IgD-negative memory B cell (primary cell): Measurements from ENCODE around the gene ZNF319. TPM values are rescaled to one million over a fixed set of nuclear protein-coding genes. Genes with fewer than 3 reads are reported as not detected.
"Not testable (repeated sequence)": the region's sequence is repeated elsewhere in the genome, so short reads cannot be mapped to it uniquely, and the experiment has no call there.

ENCODE experiments used
- H3K27ac Mint-ChIP-seq, 3 donors: one replicate each; pipeline ENCODE4 v1.8.0; 2020 to 2022; ENCODE audit warnings: mild to moderate bottlenecking in 3 of 3, mixed read lengths in 3 of 3, moderate library complexity in 1 of 3
- H3K27me3 Mint-ChIP-seq: one replicate; pipeline ENCODE4 v1.8.0; 2021; ENCODE audit warnings: mixed read lengths
- H3K36me3 Mint-ChIP-seq: one replicate; pipeline ENCODE4 v1.8.0; 2020; ENCODE audit warnings: mild to moderate bottlenecking, mixed read lengths
- H3K4me1 Mint-ChIP-seq, 3 donors: one replicate each; pipeline ENCODE4 v1.8.0; 2020 to 2022; ENCODE audit warnings: mixed read lengths in 3 of 3, mild to moderate bottlenecking in 1 of 3
- H3K4me3 Mint-ChIP-seq, 4 donors: one replicate each; pipeline ENCODE4 v1.8.0; 2020 to 2022; ENCODE audit warnings: mild to moderate bottlenecking in 4 of 4, mixed read lengths in 4 of 4, moderate library complexity in 3 of 4
- H3K9me3 Mint-ChIP-seq, 3 donors: one replicate each; pipeline ENCODE4 v1.8.0; 2020 to 2021; ENCODE audit warnings: mixed read lengths in 3 of 3, mild to moderate bottlenecking in 1 of 3
- polyA plus RNA-seq: library from polyadenylated mRNA; unstranded; fragments of 300-500 nt; fragmentation: Illumina TruSeq; gene quantifications from one replicate; pipeline ENCODE4 v1.2.3, GENCODE V29; 2021

The ZNF319 gene
- polyA plus RNA-seq, 1 donor from 2014 or later, result 11.0 TPM

DNA sequence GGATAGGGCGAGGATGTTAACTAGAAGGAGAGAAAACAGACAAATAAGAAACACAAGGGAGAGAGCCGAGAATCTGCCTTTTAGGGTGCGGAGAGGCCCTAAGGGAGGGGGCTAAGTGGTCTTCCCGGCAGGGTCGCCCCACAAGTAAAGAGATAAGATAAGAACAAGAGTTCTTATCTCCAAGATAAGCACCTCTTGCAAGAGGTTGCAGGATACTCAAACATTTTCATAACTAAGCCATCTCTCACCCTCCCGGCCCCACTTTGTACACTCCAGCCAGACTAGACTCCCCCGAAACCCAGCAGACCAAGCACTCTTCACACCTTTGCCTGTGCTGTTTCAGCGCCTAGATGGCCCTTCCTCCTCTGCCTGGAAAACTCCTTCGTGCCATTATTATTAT, 14.3 kb downstream of the ZNF319 start:
- H3K27me3 Mint-ChIP-seq, result peaks cover 4% of the 10 kb centered on the region
- no peak overlapping the region for H3K27ac Mint-ChIP-seq
- peak overlapping the region in 2 of 4 donors; percentile 39 to 44 for H3K4me3 Mint-ChIP-seq
- H3K9me3 Mint-ChIP-seq, result no peaks in the 10 kb centered on the region
- peaks cover 1% of the 10 kb centered on the region for H3K36me3 Mint-ChIP-seq
- peaks cover 0 to 2% (median 0%) of the 10 kb centered on the region in 3 donors for H3K4me1 Mint-ChIP-seq

DNA sequence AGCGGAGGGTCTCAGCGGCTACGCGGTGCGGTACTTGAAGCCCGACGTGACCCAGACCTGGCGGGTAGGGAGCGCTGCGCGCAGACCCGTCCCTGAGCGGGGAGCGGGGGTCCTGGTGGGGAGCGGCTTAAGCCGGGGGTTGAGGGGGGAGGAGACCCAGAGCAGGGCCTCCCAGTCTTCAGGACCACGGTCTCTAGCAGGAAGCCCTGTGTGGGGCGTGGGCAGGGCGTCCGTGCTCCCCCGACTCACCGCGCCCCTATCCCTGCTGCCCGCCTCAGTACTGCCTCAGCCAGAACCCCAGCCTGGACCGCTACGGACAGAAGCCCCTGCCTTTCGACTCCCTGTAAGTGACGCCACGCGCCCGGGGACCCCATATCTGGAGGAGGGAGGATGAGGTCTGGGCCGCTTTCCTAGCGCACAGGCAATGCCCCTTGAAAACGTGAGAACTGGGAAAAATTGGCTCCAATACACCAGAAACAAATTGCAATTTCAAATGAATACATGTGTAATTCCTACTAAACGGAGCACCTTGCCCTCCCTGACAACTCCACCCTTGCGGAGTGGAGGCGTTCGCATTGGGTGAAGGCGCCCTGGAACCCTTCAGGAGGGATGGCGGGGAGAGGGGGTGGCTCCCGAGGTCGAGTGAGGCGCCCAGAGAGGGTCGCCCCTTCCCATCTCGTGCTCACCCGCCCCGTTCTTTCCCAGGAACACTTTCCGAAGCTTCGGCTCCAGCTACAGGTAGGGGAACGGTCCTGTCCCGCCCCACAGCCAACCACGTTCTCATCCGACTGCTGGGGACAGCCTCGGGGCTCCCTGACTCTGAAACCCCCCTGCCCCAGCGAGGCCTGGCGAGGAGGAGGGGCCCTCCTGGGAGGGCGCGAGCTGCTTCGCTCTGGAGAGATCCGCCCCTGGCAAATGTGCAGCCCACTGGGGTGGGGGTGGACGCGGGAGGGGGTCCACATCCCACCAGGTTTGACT, 15.0 kb downstream of the ZNF319 start:
- Mint-ChIP-seq H3K9me3 (no peaks in the 10 kb centered on the region), H3K36me3 (peaks cover 1% of the 10 kb centered on the region), H3K27ac (no peak overlapping the region), H3K4me1 (peaks cover 0 to 2% (median 0%) of the 10 kb centered on the region in 3 donors), H3K27me3 (peaks cover 7% of the 10 kb centered on the region), H3K4me3 (peak overlapping the region; percentile 66 to 91 (median 80))

- Mint-ChIP-seq H3K9me3 (no peaks in the 10 kb centered on the region), H3K27ac (peak overlapping the region in 1 of 3 donors; percentile 42), H3K36me3 (peaks cover 1% of the 10 kb centered on the region), H3K27me3 (peaks cover 10% of the 10 kb centered on the region), H3K4me3 (peak overlapping the region; percentile 80 to 91 (median 85)), H3K4me1 (peaks cover 0 to 2% (median 0%) of the 10 kb centered on the region in 3 donors)
Observed at GRCh38 chr16:57984443-57985203, 15.8 kb downstream of the ZNF319 start.

GRCh38 chr16:57982385-57982784, 18.1 kb downstream of the ZNF319 start:
- H3K4me3 Mint-ChIP-seq, result no peak overlapping the region
- H3K36me3 Mint-ChIP-seq, result peaks cover 1% of the 10 kb centered on the region
- H3K9me3 Mint-ChIP-seq, result no peaks in the 10 kb centered on the region
- peaks cover 10% of the 10 kb centered on the region for H3K27me3 Mint-ChIP-seq
- peaks cover 0 to 2% (median 0%) of the 10 kb centered on the region in 3 donors for H3K4me1 Mint-ChIP-seq
- H3K27ac Mint-ChIP-seq, result no peak overlapping the region

DNA sequence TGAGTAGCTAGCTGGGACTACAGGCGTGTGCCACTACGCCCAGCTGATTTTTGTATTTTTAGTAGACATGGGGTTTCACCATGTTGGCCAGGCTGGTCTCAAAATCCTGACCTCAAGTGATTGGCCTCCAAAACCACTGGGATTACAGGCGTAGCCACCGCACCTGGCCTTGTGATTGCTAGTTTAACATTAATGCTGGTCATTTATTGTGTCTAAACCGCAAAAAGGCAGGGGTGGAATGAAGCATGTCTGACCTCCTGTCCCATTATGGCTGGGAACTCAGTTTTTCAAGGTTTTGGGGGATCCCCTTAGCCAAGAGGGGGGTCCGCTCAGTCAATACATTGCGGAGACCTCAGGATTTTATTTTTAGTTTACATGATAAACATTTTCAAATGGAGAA, 18.8 kb downstream of the ZNF319 start:
- Mint-ChIP-seq H3K36me3 (no peaks in the 10 kb centered on the region), H3K4me1 (peaks cover 0 to 2% (median 0%) of the 10 kb centered on the region in 3 donors), H3K27ac (no peak overlapping the region), H3K4me3 (no peak overlapping the region), H3K27me3 (peaks cover 10% of the 10 kb centered on the region), H3K9me3 (no peaks in the 10 kb centered on the region)

GRCh38 chr16:57979006-57979585, 21.4 kb downstream of the ZNF319 start:
- Mint-ChIP-seq H3K36me3 (no peaks in the 10 kb centered on the region), H3K27ac (no peak overlapping the region), H3K9me3 (no peaks in the 10 kb centered on the region), H3K4me1 (no peaks in the 10 kb centered on the region), H3K4me3 (peak overlapping the region in 1 of 4 donors; percentile 57), H3K27me3 (peaks cover 8% of the 10 kb centered on the region)

DNA sequence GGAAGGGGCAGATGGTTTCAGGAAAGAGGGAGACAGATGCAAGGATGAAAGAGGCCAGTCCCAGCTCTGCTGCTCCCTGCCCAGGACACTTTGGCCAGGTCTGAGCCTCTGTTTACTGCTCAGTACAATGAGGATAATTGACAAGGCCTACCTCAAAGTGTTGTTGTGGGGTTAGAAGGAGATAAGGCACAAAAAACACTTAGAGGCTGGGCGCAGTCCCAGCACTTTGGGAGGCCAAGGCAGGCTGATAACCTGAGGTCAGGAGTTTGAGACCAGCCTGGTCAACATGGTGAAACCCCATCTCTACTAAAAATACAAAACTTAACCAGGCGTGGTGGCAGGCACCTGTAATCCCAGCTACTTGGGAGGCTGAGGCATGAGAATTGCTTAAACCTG, 22.4 kb downstream of the ZNF319 start:
- not testable (repeated sequence) for H3K4me1 Mint-ChIP-seq, H3K27ac Mint-ChIP-seq, H3K27me3 Mint-ChIP-seq, H3K9me3 Mint-ChIP-seq, H3K36me3 Mint-ChIP-seq
- peak overlapping the region in 1 of 4 donors; percentile 2 for H3K4me3 Mint-ChIP-seq

DNA sequence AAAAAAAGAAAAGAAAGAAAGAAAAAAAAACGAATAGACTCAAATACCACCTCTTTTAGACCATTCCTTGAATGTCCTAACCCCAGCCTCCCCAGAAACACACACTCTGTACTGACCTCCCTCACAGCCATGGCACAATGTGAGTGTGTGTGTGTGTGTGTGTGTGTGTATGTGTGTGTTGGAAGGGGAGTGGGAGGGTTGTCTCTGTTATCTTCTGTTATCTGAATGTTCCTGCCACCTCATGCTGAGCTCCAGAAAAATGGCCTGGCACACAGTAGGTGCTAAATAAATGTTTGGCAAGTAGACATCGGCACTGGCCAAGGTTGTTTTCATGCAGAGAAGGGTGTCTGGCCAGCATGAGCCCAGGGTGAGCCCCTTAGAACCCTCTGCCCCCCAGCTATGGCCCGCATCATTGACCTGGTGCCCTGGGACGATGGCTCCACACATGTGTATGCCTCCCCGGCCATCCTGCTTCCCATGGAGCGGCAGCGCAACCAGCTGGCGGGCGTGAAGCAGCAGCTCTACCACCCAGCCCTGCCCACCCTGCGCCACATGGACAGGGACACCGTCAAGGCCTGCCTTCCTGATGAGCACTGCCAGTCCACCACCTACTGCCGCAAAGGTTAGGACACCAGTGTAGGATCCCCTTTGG, 22.9 kb downstream of the ZNF319 start:
- Mint-ChIP-seq H3K27me3 (peaks cover 8% of the 10 kb centered on the region), H3K4me3 (no peak overlapping the region), H3K36me3 (no peaks in the 10 kb centered on the region), H3K27ac (no peak overlapping the region), H3K9me3 (no peaks in the 10 kb centered on the region), H3K4me1 (no peaks in the 10 kb centered on the region)

DNA sequence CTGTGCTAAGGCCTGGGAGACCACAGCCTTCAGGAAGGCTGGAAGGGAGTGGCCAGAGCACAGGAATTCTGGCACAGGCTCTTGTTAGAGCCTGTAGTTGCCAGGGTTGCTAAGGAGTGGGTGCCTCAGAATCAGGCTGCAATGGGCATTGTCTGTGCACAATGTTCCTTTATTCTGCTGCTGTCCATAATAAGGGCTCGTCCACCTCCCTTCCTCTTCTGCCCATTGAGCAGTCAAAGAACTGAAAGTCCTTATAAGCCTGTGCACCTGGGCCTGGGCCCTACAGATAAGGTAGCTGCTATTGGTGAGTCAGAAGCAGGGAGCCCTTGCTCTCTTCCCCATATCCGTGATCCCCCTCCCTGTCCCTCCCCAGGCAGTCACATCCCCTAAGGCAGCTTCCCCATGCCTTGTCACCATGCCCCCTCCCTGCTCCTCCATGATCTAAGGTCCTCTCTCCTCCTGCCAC, 24.1 kb downstream of the ZNF319 start:
- Mint-ChIP-seq H3K36me3 (no peaks in the 10 kb centered on the region), H3K27me3 (peaks cover 12% of the 10 kb centered on the region), H3K4me3 (peak overlapping the region in 1 of 4 donors; percentile 15), H3K27ac (no peak overlapping the region), H3K9me3 (peaks cover 0 to 2% (median 0%) of the 10 kb centered on the region in 3 donors), H3K4me1 (no peaks in the 10 kb centered on the region)

GRCh38 chr16:57972306-57972705, 28.2 kb downstream of the ZNF319 start:
- H3K4me3 Mint-ChIP-seq, result no peak overlapping the region
- peaks cover 13% of the 10 kb centered on the region for H3K27me3 Mint-ChIP-seq
- no peaks in the 10 kb centered on the region for H3K4me1 Mint-ChIP-seq
- peak overlapping the region in 1 of 3 donors; percentile 91 for H3K27ac Mint-ChIP-seq
- H3K9me3 Mint-ChIP-seq, result peaks cover 0 to 2% (median 0%) of the 10 kb centered on the region in 3 donors
- H3K36me3 Mint-ChIP-seq, result no peaks in the 10 kb centered on the region

DNA sequence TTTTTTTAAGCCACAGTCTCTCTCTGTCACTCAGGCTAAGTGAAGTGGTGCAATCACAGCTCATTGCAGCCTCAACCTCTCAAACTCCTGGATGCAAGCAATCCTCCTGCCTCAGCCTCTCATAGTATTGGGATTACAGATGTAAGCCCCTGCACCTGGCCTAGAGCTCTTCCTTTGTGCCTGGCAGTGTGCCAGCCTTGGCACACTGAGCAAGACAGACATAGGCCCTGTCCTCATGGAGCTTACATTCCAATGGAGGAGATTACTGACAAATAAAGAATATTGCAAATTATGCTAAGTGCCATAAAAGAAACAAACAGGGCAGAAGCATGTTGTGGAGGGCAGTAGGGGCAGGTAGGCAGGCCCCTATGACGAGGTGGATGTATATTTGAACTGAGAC, 28.6 kb downstream of the ZNF319 start:
- H3K27ac Mint-ChIP-seq, result peak overlapping the region in 1 of 3 donors; percentile 91
- H3K27me3 Mint-ChIP-seq, result peaks cover 13% of the 10 kb centered on the region
- no peaks in the 10 kb centered on the region for H3K4me1 Mint-ChIP-seq
- peaks cover 0 to 2% (median 0%) of the 10 kb centered on the region in 3 donors for H3K9me3 Mint-ChIP-seq
- no peaks in the 10 kb centered on the region for H3K36me3 Mint-ChIP-seq
- no peak overlapping the region for H3K4me3 Mint-ChIP-seq

- Mint-ChIP-seq H3K27me3 (peaks cover 13% of the 10 kb centered on the region), H3K9me3 (peaks cover 0 to 2% (median 0%) of the 10 kb centered on the region in 3 donors)
Observed at GRCh38 chr16:57970970-57971369, 29.5 kb downstream of the ZNF319 start, which contains the start of gene CNGB1. CNGB1 (minus strand) TSS chr16:57971128; CDS start chr16:57967286, 3,842 bp downstream.

GRCh38 chr16:57970319-57970718, 30.2 kb downstream of the ZNF319 start:
- Mint-ChIP-seq H3K36me3 (no peaks in the 10 kb centered on the region), H3K4me1 (no peaks in the 10 kb centered on the region), H3K9me3 (peaks cover 0 to 2% (median 0%) of the 10 kb centered on the region in 3 donors), H3K4me3 (no peak overlapping the region), H3K27me3 (peaks cover 13% of the 10 kb centered on the region), H3K27ac (peak overlapping the region in 1 of 3 donors; percentile 63)

More at GRCh38 chr16:57970970-57971369, 29.5 kb downstream of the ZNF319 start, which contains the start of gene CNGB1:
- no peak within 1 kb of the TSS for H3K4me3 Mint-ChIP-seq
- no peaks in the 10 kb centered on the region for H3K36me3 Mint-ChIP-seq
- H3K4me1 Mint-ChIP-seq, result no peaks in the 10 kb centered on the region
- H3K27ac Mint-ChIP-seq, result peak within 1 kb of the TSS in 2 of 3 donors; percentile 63 to 91

DNA sequence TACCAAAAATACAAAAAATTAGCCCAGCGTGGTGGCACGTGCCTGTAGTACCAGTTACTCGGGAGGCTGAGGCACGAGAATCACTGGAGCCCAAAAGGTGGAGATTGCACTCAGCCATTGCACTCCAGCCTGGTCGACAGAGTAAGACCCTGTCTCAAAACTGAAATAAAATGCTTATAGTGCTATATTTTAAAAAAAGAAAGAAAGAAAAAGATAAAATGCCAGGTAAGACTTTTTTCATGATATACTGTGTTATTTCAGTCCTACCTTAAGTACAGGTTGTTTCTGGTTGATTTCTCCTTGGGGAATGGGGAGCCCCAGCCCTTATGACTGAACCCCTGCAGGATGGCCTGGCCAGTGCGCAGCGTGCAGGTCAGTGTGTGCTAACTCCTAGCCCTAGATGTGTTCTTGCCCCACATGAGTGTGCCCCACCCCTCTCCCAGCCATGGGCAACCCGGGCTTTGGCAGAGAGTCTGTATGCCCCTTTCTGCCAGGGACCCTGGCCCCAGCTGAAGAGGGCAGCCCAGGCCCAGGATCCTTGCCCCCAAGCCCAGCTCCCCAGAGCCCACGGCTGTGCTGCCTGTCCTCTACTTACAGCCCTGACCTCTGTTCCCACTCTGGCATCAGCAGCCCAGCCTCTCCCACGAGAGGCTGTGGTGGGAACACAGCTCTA, 30.9 kb downstream of the ZNF319 start:
- Mint-ChIP-seq H3K27ac (no peak overlapping the region), H3K36me3 (no peaks in the 10 kb centered on the region), H3K4me1 (no peaks in the 10 kb centered on the region), H3K27me3 (peaks cover 13% of the 10 kb centered on the region), H3K9me3 (peaks cover 0 to 2% (median 0%) of the 10 kb centered on the region in 3 donors), H3K4me3 (no peak overlapping the region)
